Measurements from ENCODE around the gene BORCS6. TPM values are rescaled to one million over a fixed set of nuclear protein-coding genes. Genes with fewer than 3 reads are reported as not detected.

Gene BORCS6
- total and polyA plus RNA-seq, 3 donors from 2014 or later: 8.5 to 10.4 (median 8.7) TPM

- Histone ChIP-seq H3K4me1 (peaks cover 33% of the 10 kb centered on the region), H3K9me3 (no peaks in the 10 kb centered on the region), H3K27ac (peak overlapping the region; percentile 96), H3K4me3 (peak overlapping the region in 1 of 2 donors; percentile 76), H3K36me3 (ENCODE audit: low read depth, missing control alignments) (no peaks in the 10 kb centered on the region), H3K27me3 (no peaks in the 10 kb centered on the region)
- DNase-seq: no peak
- TF ChIP-seq POLR2A (IDR thresholded peaks at IDR 0.05) (no peak), CTCF (IDR thresholded peaks at IDR 0.05) (no peak)
- intact Hi-C loops (cut with DNase I; ENCODE audit: low total_unique reads): loop anchor here (5.0 to 10.0 kb wide), 2 partner anchors 34 to 64 kb away; partner anchors contain the start of gene HES7
- 32 to 33% methylated on average over 11 to 12 of the region's 12 CpGs for WGBS, 2 donors
These were observed 1.6 kb downstream of the BORCS6 start for GRCh38 chr17:8188263-8188839.

- peak overlapping the region; percentile 74 to 76 for H3K4me3 ChIP-seq
- peak; percentile 92 for DNase-seq
- H3K9me3 ChIP-seq: no peaks in the 10 kb centered on the region
- H3K27me3 ChIP-seq: no peaks in the 10 kb centered on the region
- no peaks in the 10 kb centered on the region for H3K36me3 ChIP-seq (ENCODE audit: low read depth, missing control alignments)
- peaks cover 33% of the 10 kb centered on the region for H3K4me1 ChIP-seq
- intact Hi-C loops (cut with DNase I; ENCODE audit: low total_unique reads): loop anchor here (5.0 to 10.0 kb wide), 2 partner anchors 35 to 63 kb away; partner anchors contain the start of gene HES7
- 0 to 1% methylated on average over 25 of the region's 25 CpGs for WGBS, 2 donors
- peak overlapping the region; percentile 96 for H3K27ac ChIP-seq
- no peak for TF ChIP-seq CTCF (IDR thresholded peaks at IDR 0.05)
- TF ChIP-seq POLR2A (IDR thresholded peaks at IDR 0.05): no peak
These were observed 2.3 kb downstream of the BORCS6 start for GRCh38 chr17:8187517-8188262.

- peaks cover 26% of the 10 kb centered on the region for H3K4me1 ChIP-seq
- peak; percentile 97 for DNase-seq
- 0% methylated on average over 27 to 32 of the region's 32 CpGs for WGBS, 2 donors
- H3K36me3 ChIP-seq (ENCODE audit: low read depth, missing control alignments): no peaks in the 10 kb centered on the region
- no peaks in the 10 kb centered on the region for H3K27me3 ChIP-seq
- TF ChIP-seq POLR2A (IDR thresholded peaks at IDR 0.05): no peak
- peak in 1 of 3 experiments; percentile 22 for TF ChIP-seq CTCF (IDR thresholded peaks at IDR 0.05)
- intact Hi-C loops (cut with DNase I; ENCODE audit: low total_unique reads): loop anchor here (5.0 to 10.0 kb wide), 2 partner anchors 35 to 62 kb away; partner anchors contain the start of gene HES7
- no peaks in the 10 kb centered on the region for H3K9me3 ChIP-seq
- H3K4me3 ChIP-seq: peak overlapping the region; percentile 74 to 76
- H3K27ac ChIP-seq: peak overlapping the region; percentile 96
These were observed 3.0 kb downstream of the BORCS6 start for GRCh38 chr17:8186787-8187516.

- Histone ChIP-seq H3K9me3 (no peaks in the 10 kb centered on the region), H3K27ac (peak overlapping the region; percentile 96), H3K4me1 (peaks cover 24% of the 10 kb centered on the region), H3K4me3 (peak overlapping the region; percentile 74 to 76), H3K36me3 (ENCODE audit: low read depth, missing control alignments) (no peaks in the 10 kb centered on the region), H3K27me3 (no peaks in the 10 kb centered on the region)
- intact Hi-C loops (cut with DNase I; ENCODE audit: low total_unique reads): loop anchor here (5.0 to 10.0 kb wide), 2 partner anchors 36 to 62 kb away; partner anchors contain the start of gene HES7
- 0% methylated on average over 17 to 23 of the region's 23 CpGs for WGBS, 2 donors
- TF ChIP-seq CTCF (IDR thresholded peaks at IDR 0.05): peak in 2 of 3 experiments; percentile 24 to 51
- TF ChIP-seq POLR2A (IDR thresholded peaks at IDR 0.05): no peak
- no peak for DNase-seq
These were observed 3.6 kb downstream of the BORCS6 start for GRCh38 chr17:8186446-8186786.
